VCaP (cell line): ENCODE results near the gene P3H4.

Experiments used
- H3K27ac ChIP-seq: fragments of 450-650 bp; 2 replicates; pipeline ENCODE4 v1.5.1; 2017
- TF ChIP-seq, protein P1 (sequence below): fragments of 450-650 bp; conservative IDR thresholded peaks from 2 replicates; pipeline ENCODE4 v1.5.1; 2017; ENCODE audit warnings: mild to moderate bottlenecking, moderate library complexity

P3H4 gene

DNA sequence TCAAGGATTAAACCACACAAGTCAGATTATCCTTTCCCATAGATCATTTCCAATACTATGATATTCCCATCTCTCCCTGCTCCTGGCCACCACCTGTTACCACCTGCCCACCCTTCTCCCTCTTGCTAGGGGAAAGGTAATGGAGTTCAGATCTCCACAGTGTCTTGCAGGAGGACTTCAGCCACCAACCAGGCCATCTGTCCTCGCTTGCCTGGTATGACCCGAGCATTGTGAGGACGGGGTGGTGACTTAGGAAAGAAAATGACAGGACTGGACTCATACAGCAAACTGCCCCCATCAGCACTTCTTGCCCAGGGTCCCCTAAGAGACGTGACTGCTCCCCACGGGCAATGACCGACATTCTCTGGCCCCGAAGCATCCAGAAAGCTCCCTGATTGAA lies 11.8 kb upstream of the P3H4 start:
- TF ChIP-seq, protein P1, sequence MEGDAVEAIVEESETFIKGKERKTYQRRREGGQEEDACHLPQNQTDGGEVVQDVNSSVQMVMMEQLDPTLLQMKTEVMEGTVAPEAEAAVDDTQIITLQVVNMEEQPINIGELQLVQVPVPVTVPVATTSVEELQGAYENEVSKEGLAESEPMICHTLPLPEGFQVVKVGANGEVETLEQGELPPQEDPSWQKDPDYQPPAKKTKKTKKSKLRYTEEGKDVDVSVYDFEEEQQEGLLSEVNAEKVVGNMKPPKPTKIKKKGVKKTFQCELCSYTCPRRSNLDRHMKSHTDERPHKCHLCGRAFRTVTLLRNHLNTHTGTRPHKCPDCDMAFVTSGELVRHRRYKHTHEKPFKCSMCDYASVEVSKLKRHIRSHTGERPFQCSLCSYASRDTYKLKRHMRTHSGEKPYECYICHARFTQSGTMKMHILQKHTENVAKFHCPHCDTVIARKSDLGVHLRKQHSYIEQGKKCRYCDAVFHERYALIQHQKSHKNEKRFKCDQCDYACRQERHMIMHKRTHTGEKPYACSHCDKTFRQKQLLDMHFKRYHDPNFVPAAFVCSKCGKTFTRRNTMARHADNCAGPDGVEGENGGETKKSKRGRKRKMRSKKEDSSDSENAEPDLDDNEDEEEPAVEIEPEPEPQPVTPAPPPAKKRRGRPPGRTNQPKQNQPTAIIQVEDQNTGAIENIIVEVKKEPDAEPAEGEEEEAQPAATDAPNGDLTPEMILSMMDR = no peak
- H3K27ac ChIP-seq = no peak overlapping the region

DNA sequence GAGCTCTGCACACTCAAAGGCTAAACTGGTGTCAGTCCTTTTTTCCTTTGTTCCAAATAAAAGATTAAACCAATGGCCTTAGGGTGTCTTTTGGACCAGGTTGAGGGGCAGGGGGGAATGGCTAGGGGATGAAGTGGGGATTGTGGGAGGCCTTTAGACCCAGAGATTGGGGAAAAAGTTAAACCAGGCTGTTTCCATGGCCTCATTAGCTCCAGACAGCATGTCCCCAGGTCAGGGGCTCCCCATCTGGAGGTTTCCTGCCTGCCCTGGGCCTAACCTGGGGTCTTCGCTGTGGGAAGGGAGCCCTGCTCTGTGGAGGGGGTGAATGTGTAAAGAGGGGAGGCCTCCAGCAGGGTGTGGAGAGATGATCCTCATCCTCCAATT lies 11.4 kb upstream of the P3H4 start:
- TF ChIP-seq, protein P1 = no peak
- H3K27ac ChIP-seq = no peak overlapping the region

DNA sequence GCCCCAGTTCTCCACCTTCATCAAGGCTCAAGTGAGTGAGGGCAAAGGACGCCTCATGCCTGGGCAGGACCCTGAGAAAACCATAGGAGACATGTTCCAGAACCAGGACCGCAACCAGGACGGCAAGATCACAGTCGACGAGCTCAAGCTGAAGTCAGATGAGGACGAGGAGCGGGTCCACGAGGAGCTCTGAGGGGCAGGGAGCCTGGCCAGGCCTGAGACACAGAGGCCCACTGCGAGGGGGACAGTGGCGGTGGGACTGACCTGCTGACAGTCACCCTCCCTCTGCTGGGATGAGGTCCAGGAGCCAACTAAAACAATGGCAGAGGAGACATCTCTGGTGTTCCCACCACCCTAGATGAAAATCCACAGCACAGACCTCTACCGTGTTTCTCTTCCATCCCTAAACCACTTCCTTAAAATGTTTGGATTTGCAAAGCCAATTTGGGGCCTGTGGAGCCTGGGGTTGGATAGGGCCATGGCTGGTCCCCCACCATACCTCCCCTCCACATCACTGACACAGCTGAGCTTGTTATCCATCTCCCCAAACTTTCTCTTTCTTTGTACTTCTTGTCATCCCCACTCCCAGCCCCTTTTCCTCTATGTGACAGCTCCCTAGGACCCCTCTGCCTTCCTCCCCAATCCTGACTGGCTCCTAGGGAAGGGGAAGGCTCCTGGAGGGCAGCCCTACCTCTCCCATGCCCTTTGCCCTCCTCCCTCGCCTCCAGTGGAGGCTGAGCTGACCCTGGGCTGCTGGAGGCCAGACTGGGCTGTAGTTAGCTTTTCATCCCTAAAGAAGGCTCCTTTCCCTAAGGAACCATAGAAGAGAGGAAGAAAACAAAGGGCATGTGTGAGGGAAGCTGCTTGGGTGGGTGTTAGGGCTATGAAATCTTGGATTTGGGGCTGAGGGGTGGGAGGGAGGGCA lies 10.7 kb upstream of the P3H4 start:
- no peak overlapping the region for H3K27ac ChIP-seq

DNA sequence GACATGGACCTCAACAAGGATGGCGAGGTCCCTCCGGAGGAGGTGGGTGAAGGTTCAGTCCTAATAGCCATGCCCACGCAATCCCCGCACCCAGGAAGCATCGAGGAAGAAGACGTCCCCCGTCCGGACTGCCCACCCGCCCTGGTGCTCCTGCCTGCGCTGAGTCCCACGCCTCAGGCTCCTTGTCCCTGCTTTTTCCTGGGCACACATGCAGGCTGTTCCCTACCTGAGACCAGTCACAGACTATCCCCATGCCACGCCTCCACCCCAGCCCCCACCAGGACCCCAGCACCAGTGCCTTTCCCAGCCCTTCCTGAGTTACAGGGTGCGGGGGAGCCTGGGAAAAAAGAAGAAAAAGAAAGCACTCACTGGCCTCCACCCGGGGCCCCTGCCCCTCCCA lies 10.0 kb upstream of the P3H4 start:
- TF ChIP-seq, protein P1 = no peak
- no peak overlapping the region for H3K27ac ChIP-seq

More for the DNA sequence above, 10.7 kb upstream of the P3H4 start:
- TF ChIP-seq, protein P1 = no peak

DNA sequence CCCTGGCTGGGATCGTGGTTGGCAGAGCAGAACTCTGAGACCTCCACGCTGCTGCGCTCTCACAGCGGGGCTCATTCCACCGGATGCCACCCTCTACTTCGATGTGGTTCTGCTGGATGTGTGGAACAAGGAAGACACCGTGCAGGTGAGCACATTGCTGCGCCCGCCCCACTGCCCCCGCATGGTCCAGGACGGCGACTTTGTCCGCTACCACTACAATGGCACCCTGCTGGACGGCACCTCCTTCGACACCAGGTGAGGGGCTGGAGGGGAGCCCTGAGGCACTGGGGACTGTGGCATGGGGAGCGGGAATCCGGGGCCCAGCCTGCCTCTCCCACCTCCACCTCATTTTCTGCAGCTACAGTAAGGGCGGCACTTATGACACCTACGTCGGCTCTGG lies 6.3 kb upstream of the P3H4 start:
- H3K27ac ChIP-seq = no peak overlapping the region
- TF ChIP-seq, protein P1 = no peak

DNA sequence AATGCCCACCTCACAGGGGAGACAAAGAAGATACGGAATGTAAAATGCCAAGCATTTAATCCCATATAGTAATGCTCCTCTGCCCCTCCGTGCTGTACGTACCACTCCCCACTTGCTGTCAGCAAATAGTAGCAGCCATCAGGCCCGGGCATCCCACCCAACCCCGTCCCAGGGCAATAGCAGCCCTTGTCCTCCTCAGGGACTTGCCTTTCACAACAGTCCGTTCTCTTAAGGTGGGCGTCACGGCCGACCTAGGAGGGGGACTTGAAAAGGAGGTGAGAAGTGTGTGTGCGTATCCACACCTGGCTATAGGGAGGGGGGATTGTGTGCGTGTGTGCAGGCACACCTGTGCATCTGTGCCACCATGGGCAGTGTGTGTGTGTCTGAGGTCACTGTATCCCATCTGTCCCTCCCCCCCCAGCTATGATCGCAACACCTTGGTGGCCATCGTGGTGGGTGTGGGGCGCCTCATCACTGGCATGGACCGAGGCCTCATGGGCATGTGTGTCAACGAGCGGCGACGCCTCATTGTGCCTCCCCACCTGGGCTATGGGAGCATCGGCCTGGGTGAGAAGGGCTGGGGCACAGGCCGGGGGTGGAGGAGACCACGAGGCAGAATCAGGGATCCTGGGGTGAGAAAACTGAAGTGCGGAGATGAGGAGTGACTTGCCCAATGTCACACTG lies 5.0 kb upstream of the P3H4 start:
- TF ChIP-seq, protein P1 = no peak
- H3K27ac ChIP-seq = no peak overlapping the region

DNA sequence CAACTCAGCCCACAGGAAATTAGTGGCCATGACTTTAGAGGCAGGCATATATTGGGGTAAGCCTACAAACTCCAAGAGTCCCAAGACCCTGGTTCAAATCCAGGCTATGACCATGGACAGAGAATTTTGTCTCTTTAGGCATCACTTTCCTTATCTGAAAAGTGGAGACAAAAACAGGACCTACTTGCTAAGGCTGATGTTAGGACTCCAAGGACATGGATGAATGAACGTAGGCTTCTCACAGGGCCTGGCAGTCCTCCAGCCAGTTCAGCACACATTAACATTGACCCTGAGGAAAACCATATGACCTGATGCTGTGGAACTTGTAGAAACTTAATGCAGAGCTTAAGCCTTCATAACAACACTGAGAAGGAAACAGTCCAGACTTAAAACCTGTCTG lies 2.4 kb upstream of the P3H4 start:
- TF ChIP-seq, protein P1 = no peak
- peak overlapping the region; percentile 87 for H3K27ac ChIP-seq
